Upper lobe of left lung (tissue), 4 donors: ENCODE data around the gene MRPL37.

Experiments used
- EP300 ChIP-seq, 4 donors: sonication (generic); formaldehyde crosslinking; IDR thresholded peaks; one replicate each; pipeline ENCODE4 v1.5.1; 2017; ENCODE audit warnings: antibody characterized with exemption in 4 of 4, control low read depth in 2 of 4
- POLR2A ChIP-seq, 4 donors: fragments of 450-650 bp; IDR thresholded peaks; one replicate each; pipeline ENCODE4 v1.5.1; 2016 to 2017; ENCODE audit warnings: antibody characterized with exemption in 4 of 4, mild to moderate bottlenecking in 2 of 4
- TF ChIP-seq, protein P1 (sequence below), 6 experiments: fragments of 450-650 bp in 4 of 6; fragments of 200-600 bp in 2 of 6; sonication (generic) in 2 of 6; IDR thresholded peaks; one replicate each; pipeline ENCODE4 v1.5.1; 2016 to 2019; ENCODE audit warnings: antibody characterized with exemption in 6 of 6

DNA sequence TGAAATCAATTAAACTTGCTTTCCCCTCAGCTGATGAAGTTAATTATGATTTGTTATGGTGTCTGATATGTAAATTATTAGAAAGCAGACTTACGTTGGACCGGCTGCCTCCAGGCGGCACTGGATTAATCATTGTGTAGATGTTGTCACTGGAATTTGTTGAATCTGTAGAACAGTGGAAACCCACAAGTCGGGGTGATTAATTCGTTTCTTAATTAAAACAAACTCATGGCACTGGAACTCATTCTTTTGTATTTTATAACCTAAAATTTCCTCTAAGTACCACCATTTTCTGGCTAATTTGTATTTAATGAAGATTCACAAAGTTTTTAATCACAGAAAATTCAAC is 39.0 kb downstream of the MRPL37 start:
- TF ChIP-seq, protein P1, sequence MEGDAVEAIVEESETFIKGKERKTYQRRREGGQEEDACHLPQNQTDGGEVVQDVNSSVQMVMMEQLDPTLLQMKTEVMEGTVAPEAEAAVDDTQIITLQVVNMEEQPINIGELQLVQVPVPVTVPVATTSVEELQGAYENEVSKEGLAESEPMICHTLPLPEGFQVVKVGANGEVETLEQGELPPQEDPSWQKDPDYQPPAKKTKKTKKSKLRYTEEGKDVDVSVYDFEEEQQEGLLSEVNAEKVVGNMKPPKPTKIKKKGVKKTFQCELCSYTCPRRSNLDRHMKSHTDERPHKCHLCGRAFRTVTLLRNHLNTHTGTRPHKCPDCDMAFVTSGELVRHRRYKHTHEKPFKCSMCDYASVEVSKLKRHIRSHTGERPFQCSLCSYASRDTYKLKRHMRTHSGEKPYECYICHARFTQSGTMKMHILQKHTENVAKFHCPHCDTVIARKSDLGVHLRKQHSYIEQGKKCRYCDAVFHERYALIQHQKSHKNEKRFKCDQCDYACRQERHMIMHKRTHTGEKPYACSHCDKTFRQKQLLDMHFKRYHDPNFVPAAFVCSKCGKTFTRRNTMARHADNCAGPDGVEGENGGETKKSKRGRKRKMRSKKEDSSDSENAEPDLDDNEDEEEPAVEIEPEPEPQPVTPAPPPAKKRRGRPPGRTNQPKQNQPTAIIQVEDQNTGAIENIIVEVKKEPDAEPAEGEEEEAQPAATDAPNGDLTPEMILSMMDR (IDR thresholded peaks at IDR 0.05): no peak
- TF ChIP-seq POLR2A (IDR thresholded peaks at IDR 0.05): no peak
- TF ChIP-seq EP300 (IDR thresholded peaks at IDR 0.05): no peak
